H1 (cell line): ENCODE measurements around the gene ASCL2. TPM values are rescaled to one million over a fixed set of nuclear protein-coding genes. Genes with fewer than 3 reads are reported as not detected.

Source experiments
- CTCF ChIA-PET: fragments of 300-600 bp; sonication (Branson Sonifier 250); formaldehyde crosslinking; loops from one replicate; lab custom pipeline; 2021; ENCODE audit not compliant: partially characterized antibody; lab: Charles Lee
- POLR2A ChIA-PET: fragments of 300-600 bp; sonication (Branson Sonifier 250); formaldehyde crosslinking; loops from one replicate; lab custom pipeline; 2021; ENCODE audit warnings: inconsistent platforms; ENCODE audit not compliant: partially characterized antibody; lab: Charles Lee
- DNase-seq, 2 experiments: peaks; one replicate each; pipeline versions ENCODE4 v3.0.0 to v3.0.0-alpha.2; 2010 to 2022; ENCODE audit warnings: low spot score in 2 of 2, low read depth in 1 of 2, mixed read lengths in 1 of 2
- FAIRE-seq: peaks from 2 replicates; lab custom pipeline; 2011; peaks lifted over from hg19 to GRCh38; lab: Jason Lieb, UNC
- H2AFZ ChIP-seq: 2 replicates; pipeline ENCODE4 v1.8.1; 2012; ENCODE audit warnings: low read length, inconsistent platforms
- H2AK5ac ChIP-seq: 2 replicates; pipeline ENCODE4 v1.6.1; 2013; ENCODE audit warnings: low read depth, low read length
- H2BK120ac ChIP-seq: replicated peaks from 2 replicates; pipeline ENCODE3; 2013; ENCODE audit warnings: low read depth, low read length, inconsistent platforms
- H2BK12ac ChIP-seq: 2 replicates; pipeline ENCODE4 v1.6.1; 2013; ENCODE audit warnings: low read depth, low read length
- H2BK15ac ChIP-seq: 2 replicates; pipeline ENCODE4 v1.6.1; 2013; ENCODE audit warnings: low read length
- H2BK20ac ChIP-seq: 2 replicates; pipeline ENCODE4 v1.6.1; 2013; ENCODE audit warnings: low read length
- H2BK5ac ChIP-seq: 2 replicates; pipeline ENCODE4 v1.6.1; 2013; ENCODE audit warnings: low read depth, low read length
- H3K14ac ChIP-seq: 2 replicates; pipeline ENCODE4 v1.6.1; 2013; ENCODE audit warnings: inconsistent platforms; ENCODE audit not compliant: insufficient read length
- H3K18ac ChIP-seq: 2 replicates; pipeline ENCODE4 v1.6.1; 2013; ENCODE audit warnings: low read length; ENCODE audit errors: extremely low read depth
- H3K23ac ChIP-seq: 2 replicates; pipeline ENCODE4 v1.6.1; 2013; ENCODE audit warnings: inconsistent platforms; ENCODE audit not compliant: insufficient read length
- H3K23me2 ChIP-seq: 2 replicates; pipeline ENCODE4 v1.6.1; 2013; ENCODE audit warnings: low read depth, low read length
- H3K27ac ChIP-seq: 2 replicates; pipeline ENCODE4 v1.6.1; 2011; ENCODE audit warnings: low read depth, low read length, inconsistent platforms
- H3K27me3 ChIP-seq, 4 experiments: replicated peaks in 1 of 4; 1 replicate in 1 of 4; 2 replicates in 3 of 4; pipeline versions ENCODE4 v1.6.1 to v1.8.1; 2011 to 2013; ENCODE audit warnings: low read length in 3 of 4, mild to moderate bottlenecking in 3 of 4, inconsistent platforms in 2 of 4, mixed read lengths in 2 of 4, moderate library complexity in 1 of 4; ENCODE audit not compliant: control insufficient read depth in 3 of 4, insufficient read depth in 3 of 4; ENCODE audit errors: extremely low read depth in 1 of 4
- H3K36me3 ChIP-seq, 4 experiments: 2 replicates each; pipeline versions ENCODE4 v1.6.1 to v1.8.1; 2011 to 2013; ENCODE audit warnings: mild to moderate bottlenecking in 4 of 4, low read length in 3 of 4, moderate library complexity in 2 of 4, control low read depth in 1 of 4, inconsistent platforms in 1 of 4; ENCODE audit not compliant: insufficient read depth in 4 of 4, control insufficient read depth in 2 of 4
- H3K4ac ChIP-seq: replicated peaks from 2 replicates; pipeline ENCODE3; 2013; ENCODE audit warnings: low read length, low read depth, mixed read lengths, inconsistent platforms; ENCODE audit not compliant: insufficient read length
- H3K4me1 ChIP-seq, 4 experiments: replicated peaks in 1 of 4; 1 replicate in 1 of 4; 2 replicates in 3 of 4; pipeline versions ENCODE4 v1.6.1 to v1.8.1; 2011 to 2013; ENCODE audit warnings: low read length in 3 of 4, inconsistent platforms in 2 of 4, mixed read lengths in 1 of 4; ENCODE audit not compliant: insufficient read depth in 4 of 4, control insufficient read depth in 3 of 4
- H3K4me2 ChIP-seq, 2 experiments: 2 replicates each; pipeline versions ENCODE4 v1.6.1 to v1.8.1; 2011 to 2013; ENCODE audit warnings: low read depth in 2 of 2, low read length in 2 of 2, control low read depth in 1 of 2, inconsistent platforms in 1 of 2, mild to moderate bottlenecking in 1 of 2; ENCODE audit not compliant: insufficient read depth in 1 of 2
- H3K4me3 ChIP-seq, 4 experiments: fragments of 200-600, 300-600 bp in 1 of 4; sonication (generic), shearing (Covaris generic), sonication (Bioruptor Twin) in 1 of 4; 2 replicates each; pipeline versions ENCODE4 v1.5.1 to v1.8.1; 2011 to 2016; ENCODE audit warnings: low read length in 4 of 4, low read depth in 3 of 4, control low read depth in 2 of 4, inconsistent platforms in 2 of 4, mild to moderate bottlenecking in 2 of 4, mixed read lengths in 1 of 4, moderate library complexity in 1 of 4; ENCODE audit not compliant: insufficient read depth in 2 of 4; ENCODE audit errors: extremely low read depth in 1 of 4
- H3K56ac ChIP-seq: replicated peaks from 2 replicates; pipeline ENCODE3; 2013; ENCODE audit warnings: low read depth, mild to moderate bottlenecking, mixed read lengths, low read length, inconsistent platforms; ENCODE audit not compliant: insufficient read length
- H3K79me1 ChIP-seq: 2 replicates; pipeline ENCODE4 v1.6.1; 2013; ENCODE audit warnings: low read depth, low read length, control low read depth
- H3K79me2 ChIP-seq, 2 experiments: 2 replicates each; pipeline versions ENCODE4 v1.6.1 to v1.8.1; 2012 to 2013; ENCODE audit warnings: low read length in 2 of 2, mild to moderate bottlenecking in 2 of 2, inconsistent platforms in 1 of 2; ENCODE audit not compliant: insufficient read depth in 2 of 2, control insufficient read depth in 1 of 2
- H3K9ac ChIP-seq, 4 experiments: replicated peaks in 1 of 4; 1 replicate in 1 of 4; 2 replicates in 3 of 4; pipeline versions ENCODE4 v1.6.1 to v1.8.1; 2011 to 2013; ENCODE audit warnings: low read depth in 3 of 4, low read length in 3 of 4, control low read depth in 2 of 4, mild to moderate bottlenecking in 2 of 4, moderate library complexity in 2 of 4, inconsistent platforms in 1 of 4; ENCODE audit errors: extremely low read depth in 1 of 4
- H3K9me3 ChIP-seq, 2 experiments: 2 replicates each; pipeline versions ENCODE4 v1.6.1 to v1.8.1; 2012 to 2013; ENCODE audit warnings: mild to moderate bottlenecking in 2 of 2, moderate library complexity in 2 of 2, control low read depth in 1 of 2, inconsistent platforms in 1 of 2, low read depth in 1 of 2, low read length in 1 of 2, mixed read lengths in 1 of 2; ENCODE audit not compliant: insufficient read depth in 2 of 2
- H4K20me1 ChIP-seq, 2 experiments: replicated peaks in 1 of 2; 2 replicates each; pipeline versions ENCODE3 to v1.8.1; 2011 to 2013; ENCODE audit warnings: inconsistent platforms in 2 of 2, low read length in 2 of 2, mild to moderate bottlenecking in 1 of 2; ENCODE audit not compliant: insufficient read depth in 2 of 2, control insufficient read depth in 1 of 2
- H4K5ac ChIP-seq: 2 replicates; pipeline ENCODE4 v1.6.1; 2013; ENCODE audit warnings: low read length, low read depth, mixed read lengths, inconsistent platforms; ENCODE audit not compliant: insufficient read length
- H4K8ac ChIP-seq: 2 replicates; pipeline ENCODE4 v1.8.0; 2013; ENCODE audit warnings: mild to moderate bottlenecking, moderate library complexity, low read length, inconsistent platforms; ENCODE audit not compliant: insufficient read depth; ENCODE audit errors: extremely low read depth
- H4K91ac ChIP-seq: replicated peaks from 2 replicates; pipeline ENCODE3; 2013; ENCODE audit warnings: low read length, mixed read lengths, inconsistent platforms; ENCODE audit not compliant: insufficient read length
- CBX8 ChIP-seq: fragments of 300-800, 300-1000 bp; sonication (generic); IDR thresholded peaks from 2 replicates; pipeline ENCODE4 v1.7.1; 2016; ENCODE audit warnings: low read depth, low read length, borderline replicate concordance
- FOSL1 ChIP-seq: IDR thresholded peaks from 2 replicates; pipeline ENCODE4 v1.6.1; 2011; ENCODE audit warnings: mild to moderate bottlenecking, low read depth, low read length, moderate library complexity; ENCODE audit not compliant: insufficient read depth
- MAFK ChIP-seq: IDR thresholded peaks from 2 replicates; pipeline ENCODE4 v1.6.1; 2012; ENCODE audit warnings: low read depth, mild to moderate bottlenecking, improper control_type of control experiment, low read length
- SAP30 ChIP-seq: fragments of 300-600 bp; sonication (generic); IDR thresholded peaks from 2 replicates; pipeline ENCODE4 v1.7.1; 2012; ENCODE audit warnings: low read length, moderate library complexity, mild to moderate bottlenecking, inconsistent platforms; ENCODE audit not compliant: insufficient read depth, insufficient replicate concordance
- WGBS, 2 experiments: shearing (Covaris generic) in 1 of 2; methylation state at CpG; one replicate each; pipeline versions ENCODE4 v1.1.6 to v1.1.7; 2013 to 2015; ENCODE audit warnings: low lambda C conversion rate in 2 of 2, mixed read lengths in 2 of 2, inconsistent platforms in 1 of 2, low coverage in 1 of 2, missing lambda C conversion rate in 1 of 2; ENCODE audit not compliant: insufficient replicate concordance in 2 of 2, insufficient coverage in 1 of 2, insufficient read length in 1 of 2; ENCODE audit errors: extremely low coverage in 1 of 2, missing lambda C conversion rate in 1 of 2; 5-methylcytosine and 5-hydroxymethylcytosine counted together
- polyA plus RNA-seq, 7 experiments: library from polyadenylated mRNA; depleted of rRNA in 3 of 7; stranded (reverse) in 5 of 7; unstranded in 2 of 7; fragments of >200 nt in 5 of 7; fragments of 200-250 nt in 2 of 7; gene quantifications; 1 replicate in 5 of 7; 2 replicates in 1 of 7; 4 replicates in 1 of 7; pipeline versions ENCODE4 v1.2.1 to v1.2.3, GENCODE V29; 2011 to 2013; ENCODE audit warnings: missing spikeins in 2 of 7, mixed read lengths in 2 of 7
- total RNA-seq: library from RNA; stranded (reverse); fragmentation: NEBNext Ultra II Directional; extraction: Animal tissue kit (Norgen Biotek cat#: 25700); gene quantifications from 2 replicates; pipeline ENCODE4 v1.2.1, GENCODE V29; 2021

Gene ASCL2
- total and polyA plus RNA-seq, 2 of the 8 experiments (the other 6 are each of a cell fraction or from before 2014, with no cell fraction given), result 0.51 to 0.56 TPM

GRCh38 chr11:2264366-2265053 lies 5.9 kb downstream of the ASCL2 start:
- H3K56ac ChIP-seq, result no peak overlapping the region
- no peak overlapping the region for H3K9ac ChIP-seq
- TF ChIP-seq FOSL1 (no peak), CBX8 (no peak), SAP30 (no peak), MAFK (no peak)
- TF ChIP-seq, all 59 proteins: peak for 0
- Histone ChIP-seq H2AK5ac (no peak overlapping the region), H3K23ac (no peak overlapping the region), H3K36me3 (no peaks in the 10 kb centered on the region), H4K5ac (no peak overlapping the region), H3K14ac (no peak overlapping the region), H3K9me3 (no peaks in the 10 kb centered on the region), H3K18ac (no peak overlapping the region), H2AFZ (no peak overlapping the region), H4K8ac (no peak overlapping the region), H3K4me1 (peaks cover 0 to 7% (median under 1%) of the 10 kb centered on the region in 4 experiments; a peak in 2 of 7 replicates), H3K27me3 (peaks cover 2 to 46% (median 29%) of the 10 kb centered on the region in 4 experiments), H4K20me1 (peaks cover 0 to 1% of the 10 kb centered on the region in 2 experiments), H2BK120ac (no peak overlapping the region), H2BK12ac (no peak overlapping the region), H3K4ac (no peak overlapping the region), H2BK20ac (no peak overlapping the region), H2BK5ac (no peak overlapping the region), H3K4me2 (no peak overlapping the region), H3K27ac (no peak overlapping the region), H4K91ac (no peak overlapping the region), H3K4me3 (no peak overlapping the region), H3K79me1 (no peaks in the 10 kb centered on the region), H2BK15ac (no peak overlapping the region), H3K23me2 (no peaks in the 10 kb centered on the region; the same call in 1 of the 2 replicates), H3K79me2 (no peaks in the 10 kb centered on the region)
- ChIA-PET CTCF (interaction anchor here (1.2 to 2.0 kb wide), 5 partner anchors 9 to 78 kb away, joined by 3 to 7 read pairs (median 5); no protein-coding TSS in a partner anchor), POLR2A (no interaction called here)
- 89% methylated on average over 22 of the region's 22 CpGs; no CpG with 5 or more reads in 1 of the 2 experiments for WGBS, 2 experiments
- DNase-seq (no peak), FAIRE-seq (no peak)
